T-helper 2 cell treated with Interferon-gamma antibody and Interleukin-4, amounts not matched to agents 100 ng/mL and 5 ng/mL, for 36 hours (primary cell): ENCODE data around the gene PLEKHB1. TPM values are rescaled to one million over a fixed set of nuclear protein-coding genes. Genes with fewer than 3 reads are reported as not detected.

Experiments used
- intact Hi-C: fragments of 100-400 bp; cut with micrococcal nuclease; formaldehyde crosslinking; loops from one replicate; pipeline ENCODE4 v1.15.1; 2023
- total RNA-seq: library from RNA; stranded (reverse); gene quantifications from 2 replicates; pipeline ENCODE4 v1.2.3, GENCODE V29; 2022

Gene PLEKHB1
- total RNA-seq, 1 donor from 2014 or later, result 5.2 TPM

DNA sequence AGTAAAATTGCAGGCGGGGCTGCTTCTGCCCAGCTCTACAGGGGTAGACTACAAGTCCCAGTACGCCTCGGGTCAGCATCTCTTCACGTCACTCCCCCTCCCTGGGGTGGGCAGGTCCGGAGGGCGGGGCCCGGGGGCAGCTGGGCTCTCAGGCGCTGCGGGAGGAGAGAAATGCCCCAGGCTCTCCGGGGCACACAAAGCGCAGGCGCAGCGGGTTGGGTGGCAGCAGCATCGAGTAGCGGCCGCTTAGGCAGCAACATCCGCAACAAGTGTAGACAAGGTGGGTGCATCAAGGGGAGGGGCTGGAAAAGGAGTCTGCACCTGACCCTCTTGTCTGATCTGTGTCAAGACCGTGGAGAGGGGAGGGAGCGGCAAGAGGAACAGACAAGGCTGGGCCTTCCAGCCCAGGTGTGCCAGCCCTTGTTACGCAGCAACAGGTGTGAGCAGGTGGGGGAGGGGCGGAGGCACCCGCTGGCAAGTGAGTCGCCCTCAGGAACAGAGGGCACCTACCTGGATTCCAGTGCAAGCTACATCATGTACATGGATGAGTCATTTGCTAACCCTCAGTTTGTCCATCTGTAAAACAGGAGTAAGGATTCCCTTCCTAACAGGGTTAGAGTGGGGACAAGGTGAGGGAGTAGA, 1.2 kb downstream of the PLEKHB1 start:
- intact Hi-C loops, result loop anchor here (1.0 kb wide), 1 partner anchor 49 kb away; the partner anchor contains the start of gene FAM168A

- intact Hi-C loops, result no loop called here
These were observed 1.7 kb downstream of the PLEKHB1 start for GRCh38 chr11:73648121-73648520.

- intact Hi-C loops, result no loop called here
These were observed 2.2 kb downstream of the PLEKHB1 start for GRCh38 chr11:73648571-73649046.

- intact Hi-C loops, result no loop called here
These were observed 2.8 kb downstream of the PLEKHB1 start for GRCh38 chr11:73649206-73649605.

- intact Hi-C loops, result no loop called here
These were observed 4.0 kb downstream of the PLEKHB1 start for GRCh38 chr11:73650400-73650799.

DNA sequence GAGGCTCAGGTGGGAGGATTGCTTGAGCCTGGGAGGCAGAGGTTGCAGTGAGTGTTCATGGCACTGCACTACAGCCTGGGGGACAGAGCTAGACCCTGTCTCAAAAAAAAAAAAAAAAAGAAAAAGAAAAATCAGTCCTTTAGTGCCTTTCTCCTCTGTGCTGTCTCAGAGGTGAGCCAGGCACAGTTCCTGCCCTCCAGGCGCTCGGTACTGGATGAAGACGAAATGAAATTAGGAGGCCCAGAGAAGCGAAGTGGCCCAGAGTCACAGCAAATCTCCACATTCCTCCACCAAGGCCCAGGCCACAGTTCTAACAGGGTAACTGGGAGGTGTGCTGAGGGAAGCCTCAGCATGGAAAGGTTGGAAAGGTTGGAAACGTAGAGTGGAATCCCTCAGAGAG, 4.9 kb downstream of the PLEKHB1 start:
- intact Hi-C loops, result no loop called here

DNA sequence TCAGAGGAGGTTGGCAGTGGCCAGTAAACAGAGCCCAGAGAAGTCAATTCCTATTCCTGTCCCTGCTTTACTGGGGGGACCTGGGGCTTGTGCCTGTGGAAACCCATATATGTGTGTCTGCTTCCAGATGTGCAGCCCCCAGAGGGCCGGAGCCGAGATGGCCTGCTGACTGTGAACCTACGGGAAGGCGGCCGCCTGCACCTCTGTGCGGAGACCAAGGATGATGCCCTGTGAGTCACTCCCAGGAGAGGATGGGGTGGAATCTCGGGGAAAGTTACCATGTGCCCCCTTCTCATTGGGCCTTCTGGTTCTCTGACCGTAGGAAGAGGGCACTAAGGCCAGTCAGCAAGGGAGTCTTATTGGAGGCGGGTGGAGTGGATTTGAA, 5.3 kb downstream of the PLEKHB1 start:
- intact Hi-C loops, result no loop called here

- intact Hi-C loops, result no loop called here
These were observed 5.8 kb downstream of the PLEKHB1 start for GRCh38 chr11:73652046-73652730.

DNA sequence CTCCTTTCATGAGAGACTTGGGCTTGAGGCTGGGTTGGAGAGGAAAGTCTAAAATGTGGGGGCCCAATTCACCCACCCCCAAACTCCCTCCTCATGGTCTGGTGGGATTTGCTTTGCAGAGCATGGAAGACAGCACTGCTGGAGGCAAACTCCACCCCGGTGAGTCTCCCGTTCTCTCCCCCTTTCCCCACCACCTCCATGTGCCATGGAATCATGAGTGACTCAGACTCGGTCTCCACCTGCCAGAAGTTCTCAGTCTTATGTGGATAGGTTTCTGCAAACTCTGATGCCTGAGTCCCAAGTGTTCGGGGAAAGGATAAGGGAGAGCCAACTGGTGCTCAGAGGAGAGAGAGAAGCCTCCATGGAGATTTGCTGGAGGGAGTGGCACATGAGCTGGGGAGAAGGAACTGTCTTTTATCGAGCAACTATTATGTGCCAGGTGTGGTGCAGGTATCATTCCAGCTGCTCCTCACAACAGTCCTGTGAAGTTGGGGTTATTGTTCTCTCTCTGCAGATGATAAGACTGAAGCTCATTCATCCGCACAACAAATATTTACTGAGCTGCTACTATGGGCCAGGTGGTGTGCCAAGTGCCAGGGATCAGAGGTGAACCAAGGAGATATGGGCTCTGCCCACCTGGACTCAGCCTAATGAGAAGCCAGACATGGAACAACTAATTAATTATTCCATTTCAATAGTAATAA, 6.6 kb downstream of the PLEKHB1 start:
- intact Hi-C loops, result no loop called here

- intact Hi-C loops, result no loop called here
These were observed 7.6 kb downstream of the PLEKHB1 start for GRCh38 chr11:73653996-73654395.

DNA sequence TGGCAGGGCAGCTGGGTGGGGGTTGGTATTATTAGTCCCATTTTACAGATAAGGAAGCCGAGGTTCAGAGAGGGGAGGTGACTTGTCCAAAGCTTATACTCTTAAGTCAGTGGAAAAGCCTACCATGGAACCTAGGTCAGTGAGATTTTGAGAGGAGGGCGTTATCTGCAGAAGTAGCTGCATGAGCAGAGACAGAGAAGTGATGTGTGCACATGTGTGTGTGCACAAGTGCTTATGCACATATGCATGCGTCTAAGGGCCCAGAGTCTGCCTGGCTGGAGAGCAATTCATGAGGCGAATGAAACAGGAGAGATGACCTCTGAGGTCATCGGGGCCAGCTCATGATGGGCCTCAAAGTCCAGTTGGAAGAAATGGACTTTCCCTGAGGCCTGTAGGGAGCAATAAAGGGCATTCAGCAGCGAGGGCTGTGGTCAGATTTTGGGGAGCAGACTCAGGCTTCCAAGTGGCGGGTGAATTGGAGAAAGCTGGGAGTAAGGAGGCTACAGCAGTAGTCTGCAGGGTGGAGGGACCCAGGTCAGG, 8.2 kb downstream of the PLEKHB1 start:
- intact Hi-C loops, result no loop called here

- intact Hi-C loops, result no loop called here
These were observed 9.3 kb downstream of the PLEKHB1 start for GRCh38 chr11:73655686-73656085.

DNA sequence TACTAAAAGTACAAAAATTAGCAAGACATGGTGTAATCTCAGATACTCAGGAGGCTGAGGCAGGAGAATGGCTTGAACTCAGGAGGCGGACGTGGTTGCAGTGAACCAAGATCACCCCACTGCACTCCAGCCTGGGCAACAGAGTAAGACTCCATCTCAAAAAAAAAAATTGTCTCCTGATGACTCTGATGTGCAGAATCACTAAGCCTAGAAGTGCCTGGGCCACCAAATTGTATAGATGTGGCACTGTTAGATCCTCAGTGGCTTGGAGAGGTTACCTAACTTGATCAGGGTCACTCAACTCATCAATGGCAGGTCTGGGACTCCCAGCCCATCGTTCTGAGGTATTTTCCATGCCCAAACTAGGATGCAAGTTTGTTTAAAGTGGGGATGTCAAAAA, 10.6 kb downstream of the PLEKHB1 start:
- intact Hi-C loops, result no loop called here

GRCh38 chr11:73659961-73660360, 13.6 kb downstream of the PLEKHB1 start:
- intact Hi-C loops, result loop anchor here (2.0 kb wide), 1 partner anchor 353 kb away; no protein-coding TSS in a partner anchor

- intact Hi-C loops, result loop anchor here (1.0 to 2.0 kb wide), 3 partner anchors 35 to 354 kb away; no protein-coding TSS in a partner anchor
These were observed 14.2 kb downstream of the PLEKHB1 start for GRCh38 chr11:73660497-73661034.

GRCh38 chr11:73661035-73661628, 14.8 kb downstream of the PLEKHB1 start:
- intact Hi-C loops, result loop anchor here (1.0 to 2.0 kb wide), 3 partner anchors 36 to 354 kb away; no protein-coding TSS in a partner anchor

- intact Hi-C loops, result no loop called here
These were observed 16.2 kb downstream of the PLEKHB1 start for GRCh38 chr11:73662445-73663157.

- intact Hi-C loops, result no loop called here
These were observed 17.5 kb downstream of the PLEKHB1 start for GRCh38 chr11:73663604-73664495.

- intact Hi-C loops, result no loop called here
These were observed 18.5 kb downstream of the PLEKHB1 start for GRCh38 chr11:73664877-73665276.
